ENCODE measurements around the gene FHIT. TPM values are rescaled to one million over a fixed set of nuclear protein-coding genes. Genes with fewer than 3 reads are reported as not detected.

The FHIT gene
- total RNA-seq, 1 experiment from 2014 or later: 9.8 TPM

GRCh38 chr3:59812237-59813147, 1438.8 kb downstream of the FHIT start:
- no TSS peak for BruUV-seq (replicated peaks)
- no peak overlapping the region for H3K27ac ChIP-seq
- no peak overlapping the region for H2AFZ ChIP-seq
- peaks cover 18% of the 10 kb centered on the region for H3F3A ChIP-seq (ENCODE audit: insufficient read depth, low read depth)
- H3K9me2 ChIP-seq (ENCODE audit: insufficient read depth): no peaks in the 10 kb centered on the region
- intact Hi-C loops (cut with micrococcal nuclease; ENCODE audit: unreplicated experiment): loop anchor here (2.0 to 10.0 kb wide), 2 partner anchors 72 to 1248 kb away; no protein-coding TSS in a partner anchor
- ChIA-PET CTCF (interaction anchor here (0.5 kb wide), 1 partner anchor 1614 kb away, joined by 8 read pairs; no protein-coding TSS in a partner anchor), POLR2A (ENCODE audit: unreplicated experiment) (no interaction called here)
- H3K79me2 ChIP-seq (ENCODE audit: low read depth): no peaks in the 10 kb centered on the region
- no peaks in the 10 kb centered on the region for H4K20me1 ChIP-seq (ENCODE audit: insufficient read depth)
- no peak overlapping the region for H3K4me3 ChIP-seq
- no peak for TF ChIP-seq EZH2 (IDR thresholded peaks at IDR 0.05; ENCODE audit: low read depth)
- no peak for TF ChIP-seq CTCF (conservative IDR thresholded peaks at IDR 0.05)
- H3K36me3 ChIP-seq (ENCODE audit: low read depth): no peaks in the 10 kb centered on the region
- no peak for DNase-seq
- no peaks in the 10 kb centered on the region for H3K27me3 ChIP-seq (ENCODE audit: insufficient read depth, low read depth)
- H3K4me1 ChIP-seq (replicated peaks; ENCODE audit: insufficient read depth): peaks cover 38% of the 10 kb centered on the region
- no peak overlapping the region for H3K4me2 ChIP-seq
- H3K9me3 ChIP-seq (ENCODE audit: insufficient read depth, low read depth): no peaks in the 10 kb centered on the region

GRCh38 chr3:59811160-59811559, 1440.1 kb downstream of the FHIT start:
- TF ChIP-seq CTCF (conservative IDR thresholded peaks at IDR 0.05) (no peak), EZH2 (IDR thresholded peaks at IDR 0.05; ENCODE audit: low read depth) (no peak)
- ChIA-PET CTCF (interaction anchor here (0.7 kb wide), 1 partner anchor 222 kb away, joined by 3 read pairs; no protein-coding TSS in a partner anchor), POLR2A (ENCODE audit: unreplicated experiment) (no interaction called here)
- DNase-seq: no peak
- Histone ChIP-seq H3K27me3 (ENCODE audit: insufficient read depth, low read depth) (no peaks in the 10 kb centered on the region), H4K20me1 (ENCODE audit: insufficient read depth) (no peaks in the 10 kb centered on the region), H3K27ac (no peak overlapping the region), H3K4me1 (replicated peaks; ENCODE audit: insufficient read depth) (peaks cover 25% of the 10 kb centered on the region), H3K36me3 (ENCODE audit: low read depth) (no peaks in the 10 kb centered on the region), H3K9me2 (ENCODE audit: insufficient read depth) (no peaks in the 10 kb centered on the region), H3K9me3 (ENCODE audit: insufficient read depth, low read depth) (no peaks in the 10 kb centered on the region), H2AFZ (no peak overlapping the region), H3F3A (ENCODE audit: insufficient read depth, low read depth) (0 out of 2 replicates have a peak, but pooled peaks cover 4% of the 10 kb centered on the region), H3K79me2 (ENCODE audit: low read depth) (no peaks in the 10 kb centered on the region), H3K4me3 (no peak overlapping the region), H3K4me2 (no peak overlapping the region)
- intact Hi-C loops (cut with micrococcal nuclease; ENCODE audit: unreplicated experiment): loop anchor here (10.0 kb wide), 1 partner anchor 1246 kb away; no protein-coding TSS in a partner anchor
- no TSS peak for BruUV-seq (replicated peaks)

GRCh38 chr3:59810606-59811005, 1440.6 kb downstream of the FHIT start:
- CTCF ChIA-PET: no interaction called here
- H4K20me1 ChIP-seq (ENCODE audit: insufficient read depth): no peaks in the 10 kb centered on the region
- H3K4me2 ChIP-seq: no peak overlapping the region
- no peak overlapping the region for H3K4me3 ChIP-seq
- no peaks in the 10 kb centered on the region for H3K36me3 ChIP-seq (ENCODE audit: low read depth)
- TF ChIP-seq EZH2 (IDR thresholded peaks at IDR 0.05; ENCODE audit: low read depth) (no peak), CTCF (conservative IDR thresholded peaks at IDR 0.05) (no peak)
- H3K27ac ChIP-seq: no peak overlapping the region
- POLR2A ChIA-PET (ENCODE audit: unreplicated experiment): no interaction called here
- H3K27me3 ChIP-seq (ENCODE audit: insufficient read depth, low read depth): no peaks in the 10 kb centered on the region
- BruUV-seq (replicated peaks): no TSS peak
- no peak overlapping the region for H2AFZ ChIP-seq
- H3K9me3 ChIP-seq (ENCODE audit: insufficient read depth, low read depth): no peaks in the 10 kb centered on the region
- no peaks in the 10 kb centered on the region for H3K9me2 ChIP-seq (ENCODE audit: insufficient read depth)
- no peaks in the 10 kb centered on the region for H3F3A ChIP-seq (ENCODE audit: insufficient read depth, low read depth)
- no peak for DNase-seq
- H3K79me2 ChIP-seq (ENCODE audit: low read depth): no peaks in the 10 kb centered on the region
- peaks cover 20% of the 10 kb centered on the region for H3K4me1 ChIP-seq (replicated peaks; ENCODE audit: insufficient read depth)
- intact Hi-C loops (cut with micrococcal nuclease; ENCODE audit: unreplicated experiment): loop anchor here (10.0 kb wide), 1 partner anchor 1246 kb away; no protein-coding TSS in a partner anchor

All from PC-9 (cell line).